ENCODE results near the gene TMEM258. TPM values are rescaled to one million over a fixed set of nuclear protein-coding genes. Genes with fewer than 3 reads are reported as not detected.
A peak's percentile ranks its signal among the peaks of the same experiment; 100 is the strongest.

Gene TMEM258
- total RNA-seq, 1 donor from 2014 or later = 61.3 TPM

GRCh38 chr11:61783717-61784505 is 8.5 kb downstream of the TMEM258 start:
- DNase-seq (ENCODE audit: low read depth) (no peak), FAIRE-seq (no peak)
- H3K36me3 ChIP-seq (ENCODE audit: control insufficient read depth, insufficient read depth, low read length) = peaks cover 13% of the 10 kb centered on the region
- TF ChIP-seq CTCF (IDR thresholded peaks at IDR 0.05; ENCODE audit: insufficient read depth, low read length, severe bottlenecking) = no peak
- no peak overlapping the region for H3K4me3 ChIP-seq (ENCODE audit: low read depth, low read length)
- H3K27me3 ChIP-seq (ENCODE audit: control insufficient read depth, insufficient read depth, low read length) = no peaks in the 10 kb centered on the region

- no peak for FAIRE-seq
- no peak for DNase-seq (ENCODE audit: low read depth)
- Histone ChIP-seq H3K27me3 (ENCODE audit: control insufficient read depth, insufficient read depth, low read length) (no peaks in the 10 kb centered on the region), H3K4me3 (ENCODE audit: low read depth, low read length) (no peak overlapping the region), H3K36me3 (ENCODE audit: control insufficient read depth, insufficient read depth, low read length) (peaks cover 5% of the 10 kb centered on the region)
- no peak for TF ChIP-seq CTCF (IDR thresholded peaks at IDR 0.05; ENCODE audit: insufficient read depth, low read length, severe bottlenecking)
These were observed 9.6 kb downstream of the TMEM258 start for GRCh38 chr11:61782841-61783240.

GRCh38 chr11:61782299-61782698 is 10.1 kb downstream of the TMEM258 start:
- Histone ChIP-seq H3K36me3 (ENCODE audit: control insufficient read depth, insufficient read depth, low read length) (peaks cover 3% of the 10 kb centered on the region), H3K27me3 (ENCODE audit: control insufficient read depth, insufficient read depth, low read length) (no peaks in the 10 kb centered on the region), H3K4me3 (ENCODE audit: low read depth, low read length) (no peak overlapping the region)
- FAIRE-seq (no peak), DNase-seq (ENCODE audit: low read depth) (no peak)
- TF ChIP-seq CTCF (IDR thresholded peaks at IDR 0.05; ENCODE audit: insufficient read depth, low read length, severe bottlenecking) = no peak

GRCh38 chr11:61781585-61781984 is 10.8 kb downstream of the TMEM258 start:
- H3K4me3 ChIP-seq (ENCODE audit: low read depth, low read length) = no peak overlapping the region
- FAIRE-seq (no peak), DNase-seq (ENCODE audit: low read depth) (no peak)
- peaks cover 3% of the 10 kb centered on the region for H3K36me3 ChIP-seq (ENCODE audit: control insufficient read depth, insufficient read depth, low read length)
- no peak for TF ChIP-seq CTCF (IDR thresholded peaks at IDR 0.05; ENCODE audit: insufficient read depth, low read length, severe bottlenecking)
- no peaks in the 10 kb centered on the region for H3K27me3 ChIP-seq (ENCODE audit: control insufficient read depth, insufficient read depth, low read length)

GRCh38 chr11:61780581-61781162 is 11.7 kb downstream of the TMEM258 start:
- Histone ChIP-seq H3K27me3 (ENCODE audit: control insufficient read depth, insufficient read depth, low read length) (no peaks in the 10 kb centered on the region), H3K36me3 (ENCODE audit: control insufficient read depth, insufficient read depth, low read length) (peaks cover 2% of the 10 kb centered on the region), H3K4me3 (ENCODE audit: low read depth, low read length) (no peak overlapping the region)
- DNase-seq (ENCODE audit: low read depth) (peak; percentile 23), FAIRE-seq (no peak)
- no peak for TF ChIP-seq CTCF (IDR thresholded peaks at IDR 0.05; ENCODE audit: insufficient read depth, low read length, severe bottlenecking)

Data from bronchial epithelial cell (primary cell).